ENCODE measurements around the gene XK.

XK gene

DNA sequence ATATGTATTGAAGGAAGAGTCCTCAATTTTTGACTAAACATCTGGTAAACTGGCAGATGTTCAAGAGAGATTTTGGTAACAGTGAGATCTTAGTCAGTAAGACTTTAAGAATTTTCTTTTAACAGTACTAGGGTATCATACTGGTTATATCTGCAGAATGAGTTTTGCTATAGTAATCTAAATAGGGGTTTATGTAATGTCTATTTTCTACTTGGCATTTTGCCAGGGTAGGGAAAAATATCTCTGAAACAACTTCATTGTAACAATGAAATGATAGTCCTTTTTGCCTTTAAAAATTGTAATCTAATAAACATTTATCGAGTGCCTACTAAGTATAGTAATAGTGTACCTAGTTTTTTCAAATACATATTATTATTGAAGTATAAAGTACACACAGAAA lies 32.1 kb downstream of the XK start:
- Histone ChIP-seq H3K27ac (ENCODE audit: low read length) (no peak overlapping the region), H3K36me3 (ENCODE audit: control insufficient read depth, low read depth, low read length) (no peaks in the 10 kb centered on the region), H3K4me3 (ENCODE audit: low read length) (no peak overlapping the region), H3K9ac (ENCODE audit: low read length) (no peak overlapping the region), H3K9me3 (ENCODE audit: control insufficient read depth, low read depth, low read length) (peaks cover 12% of the 10 kb centered on the region), H3K27me3 (ENCODE audit: control insufficient read depth, insufficient read depth, low read length) (no peaks in the 10 kb centered on the region), H3K4me1 (ENCODE audit: control insufficient read depth, low read depth, low read length) (no peaks in the 10 kb centered on the region)

GRCh38 chrX:37722595-37722994 lies 37.0 kb downstream of the XK start:
- Histone ChIP-seq H3K36me3 (ENCODE audit: control insufficient read depth, low read depth, low read length) (no peaks in the 10 kb centered on the region), H3K4me3 (ENCODE audit: low read length) (no peak overlapping the region), H3K27me3 (ENCODE audit: control insufficient read depth, insufficient read depth, low read length) (no peaks in the 10 kb centered on the region), H3K9ac (ENCODE audit: low read length) (no peak overlapping the region), H3K27ac (ENCODE audit: low read length) (no peak overlapping the region), H3K9me3 (ENCODE audit: control insufficient read depth, low read depth, low read length) (peaks cover 18% of the 10 kb centered on the region), H3K4me1 (ENCODE audit: control insufficient read depth, low read depth, low read length) (no peaks in the 10 kb centered on the region)

GRCh38 chrX:37726346-37726745 lies 40.8 kb downstream of the XK start:
- H3K9me3 ChIP-seq (ENCODE audit: control insufficient read depth, low read depth, low read length), result peaks cover 17% of the 10 kb centered on the region
- no peak overlapping the region for H3K27ac ChIP-seq (ENCODE audit: low read length)
- H3K4me1 ChIP-seq (ENCODE audit: control insufficient read depth, low read depth, low read length), result no peaks in the 10 kb centered on the region
- no peak overlapping the region for H3K4me3 ChIP-seq (ENCODE audit: low read length)
- no peak overlapping the region for H3K9ac ChIP-seq (ENCODE audit: low read length)
- H3K36me3 ChIP-seq (ENCODE audit: control insufficient read depth, low read depth, low read length), result no peaks in the 10 kb centered on the region
- no peaks in the 10 kb centered on the region for H3K27me3 ChIP-seq (ENCODE audit: control insufficient read depth, insufficient read depth, low read length)

GRCh38 chrX:37745354-37745753 lies 59.8 kb downstream of the XK start:
- Histone ChIP-seq H3K4me1 (ENCODE audit: control insufficient read depth, low read depth, low read length) (no peaks in the 10 kb centered on the region), H3K9ac (ENCODE audit: low read length) (no peak overlapping the region), H3K27me3 (ENCODE audit: control insufficient read depth, insufficient read depth, low read length) (no peaks in the 10 kb centered on the region), H3K4me3 (ENCODE audit: low read length) (no peak overlapping the region), H3K9me3 (ENCODE audit: control insufficient read depth, low read depth, low read length) (peaks cover 11% of the 10 kb centered on the region), H3K27ac (ENCODE audit: low read length) (no peak overlapping the region), H3K36me3 (ENCODE audit: control insufficient read depth, low read depth, low read length) (no peaks in the 10 kb centered on the region)

- no peaks in the 10 kb centered on the region for H3K4me1 ChIP-seq (ENCODE audit: control insufficient read depth, low read depth, low read length)
- no peak overlapping the region for H3K27ac ChIP-seq (ENCODE audit: low read length)
- H3K9ac ChIP-seq (ENCODE audit: low read length), result no peak overlapping the region
- no peak overlapping the region for H3K4me3 ChIP-seq (ENCODE audit: low read length)
- H3K27me3 ChIP-seq (ENCODE audit: control insufficient read depth, insufficient read depth, low read length), result no peaks in the 10 kb centered on the region
- H3K36me3 ChIP-seq (ENCODE audit: control insufficient read depth, low read depth, low read length), result no peaks in the 10 kb centered on the region
- H3K9me3 ChIP-seq (ENCODE audit: control insufficient read depth, low read depth, low read length), result peaks cover 11% of the 10 kb centered on the region
These were observed 60.2 kb downstream of the XK start for GRCh38 chrX:37745835-37746217.

DNA sequence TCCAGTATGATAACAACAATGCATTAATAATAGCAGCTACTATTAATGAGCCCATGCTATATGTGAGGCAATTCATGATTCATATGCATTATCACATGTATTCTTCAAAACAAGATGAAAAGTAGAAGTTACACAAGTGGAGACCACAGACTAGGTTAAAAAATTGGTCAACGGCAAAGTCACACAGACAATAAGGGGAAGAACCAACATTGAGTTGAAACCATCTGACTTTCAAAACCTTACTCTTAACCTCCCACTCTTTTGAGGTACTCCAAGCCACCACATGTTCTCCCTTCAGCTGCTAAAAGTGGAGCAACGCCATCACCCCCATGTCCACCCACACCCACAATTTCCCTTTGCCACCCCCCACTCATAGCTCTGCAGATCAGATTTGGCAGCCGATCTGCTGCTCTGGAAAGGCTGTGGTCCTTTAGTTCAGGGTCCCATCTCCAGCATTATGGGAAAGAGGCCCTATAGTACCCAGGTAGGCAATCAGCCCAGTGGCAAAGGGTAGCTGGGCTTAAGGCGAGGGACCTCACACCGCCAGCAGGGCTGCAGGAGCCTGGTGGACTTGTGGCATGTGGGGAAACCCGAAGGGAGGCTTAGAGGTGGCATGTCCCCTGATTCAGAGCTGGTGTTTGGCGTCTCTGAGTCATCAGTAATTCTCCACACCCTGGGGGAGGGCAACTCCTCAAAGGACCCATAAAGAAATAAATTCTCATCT lies 60.8 kb downstream of the XK start:
- H3K36me3 ChIP-seq (ENCODE audit: control insufficient read depth, low read depth, low read length), result no peaks in the 10 kb centered on the region
- H3K9me3 ChIP-seq (ENCODE audit: control insufficient read depth, low read depth, low read length), result peaks cover 11% of the 10 kb centered on the region
- no peak overlapping the region for H3K9ac ChIP-seq (ENCODE audit: low read length)
- no peak overlapping the region for H3K27ac ChIP-seq (ENCODE audit: low read length)
- no peaks in the 10 kb centered on the region for H3K4me1 ChIP-seq (ENCODE audit: control insufficient read depth, low read depth, low read length)
- H3K4me3 ChIP-seq (ENCODE audit: low read length), result no peak overlapping the region
- H3K27me3 ChIP-seq (ENCODE audit: control insufficient read depth, insufficient read depth, low read length), result no peaks in the 10 kb centered on the region

GRCh38 chrX:37746951-37747350 lies 61.4 kb downstream of the XK start:
- Histone ChIP-seq H3K4me1 (ENCODE audit: control insufficient read depth, low read depth, low read length) (no peaks in the 10 kb centered on the region), H3K27ac (ENCODE audit: low read length) (no peak overlapping the region)

GRCh38 chrX:37752281-37752680 lies 66.7 kb downstream of the XK start:
- Histone ChIP-seq H3K9me3 (ENCODE audit: control insufficient read depth, low read depth, low read length) (peaks cover 22% of the 10 kb centered on the region), H3K36me3 (ENCODE audit: control insufficient read depth, low read depth, low read length) (no peaks in the 10 kb centered on the region), H3K9ac (ENCODE audit: low read length) (no peak overlapping the region), H3K27ac (ENCODE audit: low read length) (no peak overlapping the region), H3K4me1 (ENCODE audit: control insufficient read depth, low read depth, low read length) (no peaks in the 10 kb centered on the region), H3K4me3 (ENCODE audit: low read length) (no peak overlapping the region), H3K27me3 (ENCODE audit: control insufficient read depth, insufficient read depth, low read length) (no peaks in the 10 kb centered on the region)

More at GRCh38 chrX:37746951-37747350, 61.4 kb downstream of the XK start:
- Histone ChIP-seq H3K9ac (ENCODE audit: low read length) (no peak overlapping the region), H3K4me3 (ENCODE audit: low read length) (no peak overlapping the region), H3K36me3 (ENCODE audit: control insufficient read depth, low read depth, low read length) (no peaks in the 10 kb centered on the region), H3K9me3 (ENCODE audit: control insufficient read depth, low read depth, low read length) (peaks cover 9% of the 10 kb centered on the region), H3K27me3 (ENCODE audit: control insufficient read depth, insufficient read depth, low read length) (no peaks in the 10 kb centered on the region)

DNA sequence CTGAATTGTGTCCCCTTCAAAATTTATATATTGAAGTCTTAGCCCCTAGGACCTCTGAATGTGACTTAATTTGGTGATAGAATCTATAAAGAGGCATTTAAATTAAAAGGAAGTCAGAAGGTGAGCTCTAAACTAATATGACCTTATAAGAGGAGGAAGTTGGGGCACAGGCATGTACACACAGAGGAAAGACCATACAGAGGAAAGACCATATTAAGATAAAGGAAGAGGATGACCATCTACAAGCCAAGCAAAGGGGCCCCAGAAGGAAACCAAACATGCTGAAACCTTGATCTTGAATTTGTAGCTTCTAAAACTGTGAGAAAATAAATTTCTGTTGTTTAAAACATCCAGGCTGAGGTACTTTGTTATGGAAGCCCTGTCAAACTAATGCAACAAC lies 67.3 kb downstream of the XK start:
- Histone ChIP-seq H3K36me3 (ENCODE audit: control insufficient read depth, low read depth, low read length) (no peaks in the 10 kb centered on the region), H3K4me1 (ENCODE audit: control insufficient read depth, low read depth, low read length) (no peaks in the 10 kb centered on the region), H3K9ac (ENCODE audit: low read length) (no peak overlapping the region), H3K27ac (ENCODE audit: low read length) (no peak overlapping the region), H3K9me3 (ENCODE audit: control insufficient read depth, low read depth, low read length) (peaks cover 24% of the 10 kb centered on the region), H3K27me3 (ENCODE audit: control insufficient read depth, insufficient read depth, low read length) (no peaks in the 10 kb centered on the region), H3K4me3 (ENCODE audit: low read length) (no peak overlapping the region)

DNA sequence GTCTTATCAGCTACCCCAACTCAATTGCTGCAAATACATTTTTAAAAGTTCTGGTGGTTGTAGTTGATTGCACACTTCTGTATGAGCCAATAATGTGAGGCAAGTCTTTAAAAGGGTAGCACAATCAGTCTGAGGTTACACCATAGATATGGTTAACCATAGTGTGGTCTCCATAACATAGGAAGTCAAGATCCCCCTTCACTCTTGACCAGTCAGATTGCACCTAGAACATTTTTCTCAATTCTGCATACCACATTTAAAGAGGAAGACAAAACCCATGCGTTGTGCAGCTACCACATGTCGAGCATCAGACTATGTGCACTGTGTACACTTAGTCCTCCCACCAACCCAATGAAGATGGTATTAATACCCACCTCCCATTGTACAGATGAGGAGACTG lies 67.8 kb downstream of the XK start:
- H3K36me3 ChIP-seq (ENCODE audit: control insufficient read depth, low read depth, low read length), result no peaks in the 10 kb centered on the region
- H3K9ac ChIP-seq (ENCODE audit: low read length), result no peak overlapping the region
- H3K4me1 ChIP-seq (ENCODE audit: control insufficient read depth, low read depth, low read length), result no peaks in the 10 kb centered on the region
- no peak overlapping the region for H3K4me3 ChIP-seq (ENCODE audit: low read length)
- peaks cover 24% of the 10 kb centered on the region for H3K9me3 ChIP-seq (ENCODE audit: control insufficient read depth, low read depth, low read length)
- no peak overlapping the region for H3K27ac ChIP-seq (ENCODE audit: low read length)
- H3K27me3 ChIP-seq (ENCODE audit: control insufficient read depth, insufficient read depth, low read length), result no peaks in the 10 kb centered on the region

GRCh38 chrX:37754516-37754915 lies 68.9 kb downstream of the XK start:
- Histone ChIP-seq H3K9ac (ENCODE audit: low read length) (no peak overlapping the region), H3K4me3 (ENCODE audit: low read length) (no peak overlapping the region), H3K4me1 (ENCODE audit: control insufficient read depth, low read depth, low read length) (no peaks in the 10 kb centered on the region)

DNA sequence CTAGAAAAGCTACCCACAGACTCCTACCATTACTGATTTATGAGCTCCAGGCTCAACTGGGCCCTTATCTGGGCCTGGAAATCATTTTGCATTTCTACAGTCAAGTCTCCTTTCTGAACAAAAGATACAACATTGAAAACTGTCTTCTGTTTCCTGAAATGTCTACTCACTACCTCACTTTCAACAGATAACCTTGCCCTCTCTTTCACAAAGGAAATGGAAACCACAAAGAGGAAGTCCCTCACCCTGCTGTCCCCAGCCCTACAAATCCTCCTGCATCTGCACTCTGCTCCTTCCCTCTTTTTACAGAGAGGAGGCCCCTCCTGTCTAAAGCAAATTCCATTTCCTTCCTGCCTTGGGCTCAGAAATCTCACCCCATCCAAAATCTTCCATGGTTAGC lies 69.4 kb downstream of the XK start:
- Histone ChIP-seq H3K9me3 (ENCODE audit: control insufficient read depth, low read depth, low read length) (peaks cover 28% of the 10 kb centered on the region), H3K36me3 (ENCODE audit: control insufficient read depth, low read depth, low read length) (no peaks in the 10 kb centered on the region), H3K27me3 (ENCODE audit: control insufficient read depth, insufficient read depth, low read length) (no peaks in the 10 kb centered on the region), H3K9ac (ENCODE audit: low read length) (no peak overlapping the region), H3K27ac (ENCODE audit: low read length) (no peak overlapping the region), H3K4me1 (ENCODE audit: control insufficient read depth, low read depth, low read length) (no peaks in the 10 kb centered on the region), H3K4me3 (ENCODE audit: low read length) (no peak overlapping the region)

More at GRCh38 chrX:37754516-37754915, 68.9 kb downstream of the XK start:
- Histone ChIP-seq H3K27ac (ENCODE audit: low read length) (no peak overlapping the region), H3K36me3 (ENCODE audit: control insufficient read depth, low read depth, low read length) (no peaks in the 10 kb centered on the region), H3K27me3 (ENCODE audit: control insufficient read depth, insufficient read depth, low read length) (no peaks in the 10 kb centered on the region), H3K9me3 (ENCODE audit: control insufficient read depth, low read depth, low read length) (peaks cover 26% of the 10 kb centered on the region)

Data from iPS-18a (cell line).